ENCODE measurements around the gene CHN1. TPM values are rescaled to one million over a fixed set of nuclear protein-coding genes. Genes with fewer than 3 reads are reported as not detected.

CHN1 gene
- total and polyA plus RNA-seq, 2 of the 8 experiments (the other 6 are each of a cell fraction or from before 2014, with no cell fraction given): 54.0 to 65.7 TPM

- Histone ChIP-seq H3K4me1 (replicated peaks in 1 of 4; ENCODE audit: control insufficient read depth in 3 of 4, insufficient read depth in 4 of 4, low read length in 3 of 4) (peaks cover 0 to 24% (median 12%) of the 10 kb centered on the region in 4 experiments; a peak in 4 of 7 replicates), H2AK5ac (ENCODE audit: low read depth, low read length) (no peak overlapping the region), H3K9me3 (ENCODE audit: insufficient read depth in 2 of 2, low read depth in 1 of 2, low read length in 1 of 2) (no peaks in the 10 kb centered on the region), H2BK12ac (ENCODE audit: low read depth, low read length) (no peak overlapping the region), H2BK20ac (ENCODE audit: low read length) (no peak overlapping the region), H4K8ac (ENCODE audit: extremely low read depth, insufficient read depth, low read length) (no peak overlapping the region), H4K20me1 (replicated peaks in 1 of 2; ENCODE audit: control insufficient read depth in 1 of 2, insufficient read depth in 2 of 2, low read length in 2 of 2) (no peaks in the 10 kb centered on the region), H3K23ac (ENCODE audit: insufficient read length) (no peak overlapping the region), H2BK5ac (ENCODE audit: low read depth, low read length) (no peak overlapping the region), H4K91ac (replicated peaks; ENCODE audit: insufficient read length, low read length) (no peak overlapping the region), H3K79me1 (ENCODE audit: low read depth, low read length) (0 out of 2 replicates have a peak, but pooled peaks cover 3% of the 10 kb centered on the region), H3K4me3 (ENCODE audit: extremely low read depth in 1 of 4, insufficient read depth in 2 of 4, low read depth in 3 of 4, low read length in 4 of 4) (no peak overlapping the region), H3K18ac (ENCODE audit: extremely low read depth, low read length) (no peak overlapping the region), H3K79me2 (ENCODE audit: control insufficient read depth in 1 of 2, insufficient read depth in 2 of 2, low read length in 2 of 2) (peaks cover 4 to 87% of the 10 kb centered on the region in 2 experiments; a peak in 3 of 4 replicates), H3K4me2 (ENCODE audit: insufficient read depth in 1 of 2, low read depth in 2 of 2, low read length in 2 of 2) (no peak overlapping the region), H4K5ac (ENCODE audit: insufficient read length, low read depth, low read length) (no peak overlapping the region), H2AFZ (ENCODE audit: low read length) (no peak overlapping the region), H3K9ac (replicated peaks in 1 of 4; ENCODE audit: extremely low read depth in 1 of 4, low read depth in 3 of 4, low read length in 3 of 4) (no peak overlapping the region), H3K4ac (replicated peaks; ENCODE audit: insufficient read length, low read depth, low read length) (no peak overlapping the region), H3K27ac (ENCODE audit: low read depth, low read length) (no peak overlapping the region), H3K36me3 (ENCODE audit: control insufficient read depth in 2 of 4, insufficient read depth in 4 of 4, low read length in 3 of 4) (peaks cover 0 to 6% (median 0%) of the 10 kb centered on the region in 4 experiments; a peak in 1 of 8 replicates), H2BK15ac (ENCODE audit: low read length) (no peak overlapping the region), H3K56ac (replicated peaks; ENCODE audit: insufficient read length, low read depth, low read length) (no peak overlapping the region), H3K27me3 (replicated peaks in 1 of 4; ENCODE audit: control insufficient read depth in 3 of 4, extremely low read depth in 1 of 4, insufficient read depth in 3 of 4, low read length in 3 of 4) (no peaks in the 10 kb centered on the region), H3K14ac (ENCODE audit: insufficient read length) (no peak overlapping the region), H2BK120ac (replicated peaks; ENCODE audit: low read depth, low read length) (no peak overlapping the region), H3K23me2 (ENCODE audit: low read depth, low read length) (no peaks in the 10 kb centered on the region)
- FAIRE-seq (no peak), DNase-seq (ENCODE audit: low read depth in 1 of 2, low spot score in 2 of 2) (no peak)
- 93% methylated on average over 3 of the region's 3 CpGs; no CpG with 5 or more reads in 1 of the 2 experiments for WGBS, 2 experiments (ENCODE audit: extremely low coverage in 1 of 2, insufficient coverage in 1 of 2, insufficient read length in 1 of 2, insufficient replicate concordance in 2 of 2, low coverage in 1 of 2, low lambda C conversion rate in 2 of 2, missing lambda C conversion rate in 1 of 2)
- ChIA-PET CTCF (ENCODE audit: partially characterized antibody) (no interaction called here), POLR2A (ENCODE audit: partially characterized antibody) (no interaction called here)
- TF ChIP-seq SP2 (IDR thresholded peaks at IDR 0.05; ENCODE audit: low read length) (no peak), SIX5 (IDR thresholded peaks at IDR 0.05; ENCODE audit: low read depth, low read length) (no peak), TAF7 (optimal IDR thresholded peaks at IDR 0.05; ENCODE audit: borderline replicate concordance, low read depth, low read length) (no peak), MAFK (IDR thresholded peaks at IDR 0.05; ENCODE audit: low read depth, low read length) (no peak), RNF2 (IDR thresholded peaks at IDR 0.05; ENCODE audit: borderline replicate concordance, low read depth, low read length, missing control alignments, poor library complexity, severe bottlenecking) (no peak), SIN3A (conservative IDR thresholded peaks at IDR 0.05 in 1 of 2, IDR thresholded peaks at IDR 0.05 in 1 of 2; ENCODE audit: low read depth in 1 of 2, low read length in 2 of 2) (no peak), SUZ12 (IDR thresholded peaks at IDR 0.05; ENCODE audit: low read length) (no peak), E2F6 (IDR thresholded peaks at IDR 0.05) (no peak), YY1 (IDR thresholded peaks at IDR 0.05; ENCODE audit: low read depth, low read length) (no peak), KDM4A (IDR thresholded peaks at IDR 0.05; ENCODE audit: low read depth, low read length, severe bottlenecking) (no peak), PHF8 (conservative IDR thresholded peaks at IDR 0.05; ENCODE audit: low read depth, low read length) (no peak), FOSL1 (IDR thresholded peaks at IDR 0.05; ENCODE audit: insufficient read depth, low read depth, low read length) (no peak)
These were observed 37.4 kb downstream of the CHN1 start for GRCh38 chr2:174967691-174968260.

Measured in H1 (cell line).